K562 (cell line): ENCODE measurements around the gene CPSF4. TPM values are rescaled to one million over a fixed set of nuclear protein-coding genes. Genes with fewer than 3 reads are reported as not detected.
A peak's percentile ranks its signal among the peaks of the same experiment; 100 is the strongest.

Experiments
- ATAC-seq: fragments of 200-7000 bp; cut with Tn5 transposase; 3 replicates; pipeline ENCODE4 v1.9.1; 2020; ENCODE audit warnings: moderate library complexity
- BruUV-seq: library from RNA; stranded (reverse); fragments of 400-500 nt; replicated peaks from 2 replicates; lab custom pipeline; 2021; lab: Mats Ljungman, UMichigan
- CTCF ChIA-PET: fragments of 300-600 bp; formaldehyde crosslinking; extraction: SDS; loops from one replicate; lab custom pipeline; 2021; ENCODE audit warnings: low intra/inter-chr PET ratio; lab: Yijun Ruan, JAX
- POLR2A ChIA-PET: fragments of 300-600, 350-650 bp; sonication (Branson Sonifier 250); formaldehyde crosslinking; extraction: SDS; loops from one replicate; lab custom pipeline; 2021; ENCODE audit warnings: antibody characterized with exemption, inconsistent platforms; lab: Yijun Ruan, JAX
- DNase-seq, 4 experiments: peaks; one replicate each; pipeline versions ENCODE4 v3.0.0 to v3.0.0-alpha.2; 2011 to 2018; ENCODE audit warnings: low spot score in 3 of 4, mixed read lengths in 3 of 4; ENCODE audit errors: extremely low read depth in 1 of 4
- FAIRE-seq: peaks from 2 replicates; lab custom pipeline; 2011; peaks lifted over from hg19 to GRCh38; lab: Jason Lieb, UNC
- H2AFZ ChIP-seq: 2 replicates; pipeline ENCODE4 v1.6.0; 2011; ENCODE audit warnings: low read depth, low read length, control low read depth, inconsistent platforms
- H3K27ac ChIP-seq: fragments of 200-600 bp; 3 replicates; pipeline ENCODE4 v1.8.0; 2011; ENCODE audit warnings: low read depth, mild to moderate bottlenecking, control low read depth, inconsistent platforms, low read length, moderate library complexity, mixed read lengths; ENCODE audit errors: extremely low read depth
- H3K27me3 ChIP-seq, 2 experiments: fragments of 300-600 bp in 1 of 2; 2 replicates in 1 of 2; 3 replicates in 1 of 2; pipeline versions ENCODE4 v1.6.0 to v1.8.0; 2011; ENCODE audit warnings: inconsistent platforms in 2 of 2, low read length in 2 of 2, mild to moderate bottlenecking in 1 of 2, mixed read lengths in 1 of 2, moderate library complexity in 1 of 2; ENCODE audit not compliant: control insufficient read depth in 2 of 2, insufficient read depth in 2 of 2
- H3K36me3 ChIP-seq: fragments of 300-600 bp; 3 replicates; pipeline ENCODE4 v1.8.0; 2011; ENCODE audit warnings: mild to moderate bottlenecking, low read length, inconsistent platforms; ENCODE audit not compliant: control insufficient read depth, insufficient read depth
- H3K4me1 ChIP-seq, 2 experiments: fragments of 200-600 bp in 1 of 2; replicated peaks in 1 of 2; 2 replicates in 1 of 2; 3 replicates in 1 of 2; pipeline versions ENCODE4 v1.5.1 to v1.8.0; 2011; ENCODE audit warnings: inconsistent platforms in 2 of 2, low read length in 2 of 2, mild to moderate bottlenecking in 1 of 2, mixed read lengths in 1 of 2, moderate library complexity in 1 of 2; ENCODE audit not compliant: control insufficient read depth in 2 of 2, insufficient read depth in 2 of 2
- H3K4me2 ChIP-seq: 2 replicates; pipeline ENCODE4 v1.6.1; 2011; ENCODE audit warnings: low read length, control low read depth, inconsistent platforms, mixed read lengths; ENCODE audit not compliant: insufficient read depth
- H3K4me3 ChIP-seq: fragments of 200-600 bp; sonication (generic), shearing (Covaris generic); 2 replicates; pipeline ENCODE4 v1.5.1; 2016; ENCODE audit warnings: control low read depth, inconsistent platforms
- H3K79me2 ChIP-seq: fragments of 200-600 bp; 3 replicates; pipeline ENCODE4 v1.8.0; 2011; ENCODE audit warnings: low read length, inconsistent platforms; ENCODE audit not compliant: control insufficient read depth, insufficient read depth
- H3K9ac ChIP-seq, 2 experiments: 2 replicates each; pipeline versions ENCODE4 v1.6.0 to v1.6.1; 2011; ENCODE audit warnings: low read depth in 2 of 2, low read length in 2 of 2, control low read depth in 1 of 2, inconsistent platforms in 1 of 2, mild to moderate bottlenecking in 1 of 2, mixed read lengths in 1 of 2; ENCODE audit not compliant: insufficient read depth in 1 of 2
- H3K9me1 ChIP-seq: one replicate; pipeline ENCODE4 v1.6.0; 2011; ENCODE audit warnings: inconsistent platforms, mild to moderate bottlenecking, low read length, moderate library complexity; ENCODE audit not compliant: control insufficient read depth, insufficient read depth
- H3K9me3 ChIP-seq: replicated peaks from 2 replicates; pipeline ENCODE4 v1.5.1; 2011; ENCODE audit warnings: low read depth, low read length, inconsistent platforms; ENCODE audit not compliant: control insufficient read depth, insufficient read depth
- H4K20me1 ChIP-seq: replicated peaks from 2 replicates; pipeline ENCODE4 v1.6.1; 2011; ENCODE audit warnings: low read length, inconsistent platforms, mixed read lengths; ENCODE audit not compliant: control insufficient read depth, insufficient read depth
- CREB1 ChIP-seq, 2 experiments: sonication (generic) in 1 of 2; formaldehyde crosslinking in 1 of 2; IDR thresholded peaks; 2 replicates each; pipeline versions ENCODE4 v1.6.1 to v1.8.0; 2012 to 2022; ENCODE audit warnings: inconsistent platforms in 1 of 2, mild to moderate bottlenecking in 1 of 2, missing genetic modification reagents in 1 of 2, moderate library complexity in 1 of 2
- NR2C1 ChIP-seq, 2 experiments: fragments of 450-650 bp; IDR thresholded peaks; 2 replicates each; pipeline ENCODE4 v1.6.1; 2017; ENCODE audit warnings: mild to moderate bottlenecking in 2 of 2, antibody characterized with exemption in 1 of 2, inconsistent platforms in 1 of 2, missing compliant biosample characterization in 1 of 2, missing genetic modification characterization in 1 of 2
- POLR2G ChIP-seq: fragments of 200-400 bp; formaldehyde crosslinking; IDR thresholded peaks from 2 replicates; pipeline ENCODE4 v1.6.1; 2017; ENCODE audit warnings: low read depth, mild to moderate bottlenecking, antibody characterized with exemption, low read length, moderate library complexity
- RBFOX2 ChIP-seq: fragments of 200-400 bp; formaldehyde crosslinking; IDR thresholded peaks from 2 replicates; pipeline ENCODE4 v1.6.1; 2017; ENCODE audit warnings: low read depth, mild to moderate bottlenecking, low read length, moderate library complexity
- YY1 ChIP-seq, 3 experiments: IDR thresholded peaks; 2 replicates each; pipeline ENCODE4 v1.6.1; 2011; ENCODE audit warnings: low read length in 2 of 3, mild to moderate bottlenecking in 2 of 3, moderate library complexity in 2 of 3, borderline replicate concordance in 1 of 3, control low read depth in 1 of 3, low read depth in 1 of 3; ENCODE audit not compliant: insufficient read depth in 3 of 3, insufficient replicate concordance in 2 of 3, control insufficient read depth in 1 of 3, insufficient read length in 1 of 3; ENCODE audit errors: extremely low read depth in 1 of 3
- WGBS: fragments of 100-300 bp; shearing (Covaris generic); methylation state at CpG from one replicate; pipeline ENCODE4 v1.1.6; 2016; ENCODE audit warnings: low coverage, mixed read lengths; ENCODE audit not compliant: insufficient coverage; ENCODE audit errors: missing lambda C conversion rate; 5-methylcytosine and 5-hydroxymethylcytosine counted together
- in situ Hi-C: fragments of 300-500 bp; cut with MboI; formaldehyde crosslinking; loops from 4 replicates; pipeline ENCODE4 v1.15.0; 2018; ENCODE audit warnings: inconsistent platforms, mixed read lengths
- intact Hi-C: fragments of 100-400 bp; cut with micrococcal nuclease; formaldehyde crosslinking; loops from 2 replicates; pipeline ENCODE4 v1.14.2; 2022
- polyA plus RNA-seq, 8 experiments: library from polyadenylated mRNA; depleted of rRNA in 4 of 8; stranded (reverse) in 5 of 8; unstranded in 3 of 8; fragments of >200 nt; fragmentation: Nextera tagmentation in 2 of 8; fragmentation: Illumina TruSeq in 1 of 8; extraction: Ambion mirVana in 2 of 8; extraction: Trizol in 1 of 8; gene quantifications; 2 replicates each; pipeline versions ENCODE4 v1.2.1 to v1.2.3, GENCODE V29; 2011 to 2014; ENCODE audit warnings: inconsistent platforms in 1 of 8, missing spikeins in 1 of 8
- total RNA-seq, 7 experiments: library from RNA; depleted of rRNA in 6 of 7; stranded (reverse); fragments of >200 nt in 6 of 7; fragmentation: Illumina TruSeq in 2 of 7; extraction: Trizol in 2 of 7; gene quantifications; 2 replicates each; pipeline versions ENCODE4 v1.2.1 to v1.2.3, GENCODE V29; 2011 to 2021; ENCODE audit warnings: low replicate concordance in 1 of 7

Gene CPSF4
- total and polyA plus RNA-seq, 9 of the 15 experiments (the other 6 are each of a cell fraction or from before 2014, with no cell fraction given) = 16.9 to 118 (median 71.7) TPM

GRCh38 chr7:99478464-99479440, 40.0 kb downstream of the CPSF4 start:
- peaks cover 9 to 13% of the 10 kb centered on the region in 2 experiments; a peak in 4 of 5 replicates for H3K4me1 ChIP-seq
- no peak overlapping the region for H3K4me3 ChIP-seq
- no peaks in the 10 kb centered on the region for H3K27me3 ChIP-seq
- TF ChIP-seq POLR2G = peak; percentile 54; the same call in 1 of the 2 replicates
- TF ChIP-seq NR2C1 (IDR thresholded peaks at IDR 0.05) = no peak
- no peak for TF ChIP-seq NR2C1 (tag; IDR thresholded peaks at IDR 0.05)
- TF ChIP-seq RBFOX2 = peak; percentile 51; the same call in 1 of the 2 replicates
- TF ChIP-seq CREB1 (IDR thresholded peaks at IDR 0.05) = 0 out of 2 replicates have a peak, but pooled peaks have one; percentile 17
- TF ChIP-seq CREB1 (CRISPR knock-in tag; IDR thresholded peaks at IDR 0.05) = no peak
- TF ChIP-seq YY1 (IDR thresholded peaks at IDR 0.05; ENCODE audit: borderline replicate concordance in 1 of 3, control insufficient read depth in 1 of 3, extremely low read depth in 1 of 3, insufficient read depth in 3 of 3, insufficient read length in 1 of 3, insufficient replicate concordance in 2 of 3, low read depth in 1 of 3, low read length in 2 of 3) = no peak
- H3K9me1 ChIP-seq = peaks cover 2% of the 10 kb centered on the region
- FAIRE-seq (no peak), DNase-seq (peak in 1 of 4 experiments; percentile 20), ATAC-seq (peak; percentile 45)
- H3K4me2 ChIP-seq = no peak overlapping the region
- peak overlapping the region in 1 of 2 experiments; percentile 77; a peak in 2 of 4 replicates for H3K9ac ChIP-seq
- no peak overlapping the region for H2AFZ ChIP-seq
- ChIA-PET POLR2A (interaction anchor here (0.6 to 1.9 kb wide), 6 partner anchors 8 to 1284 kb away, joined by 3 to 8 read pairs (median 4); no protein-coding TSS in a partner anchor), CTCF (no interaction called here)
- peaks cover 65% of the 10 kb centered on the region for H3K79me2 ChIP-seq
- 82% methylated on average over 15 of the region's 15 CpGs for WGBS
- BruUV-seq = no TSS peak
- H3K36me3 ChIP-seq = peaks cover 82% of the 10 kb centered on the region
- H4K20me1 ChIP-seq = peaks cover 4% of the 10 kb centered on the region; the same call in 1 of the 2 replicates
- intact Hi-C loops = loop anchor here (10.0 kb wide), 1 partner anchor 76 kb away; the partner anchor contains the start of genes FAM200A and ZNF655
- peak overlapping the region; percentile 32; the same call in 1 of the 3 replicates for H3K27ac ChIP-seq
- H3K9me3 ChIP-seq = no peaks in the 10 kb centered on the region
- in situ Hi-C loops = no loop called here
